GM18951 (cell line): ENCODE data around the gene TAS2R50.
"Not testable (repeated sequence)": the region's sequence is repeated elsewhere in the genome, so short reads cannot be mapped to it uniquely, and the experiment has no call there.

Experiments used
- POLR2A ChIP-seq: IDR thresholded peaks from 4 replicates; pipeline ENCODE4 v1.6.1; 2011; ENCODE audit warnings: mild to moderate bottlenecking; ENCODE audit not compliant: insufficient read length, insufficient read depth; ENCODE audit errors: extremely low read depth
- in situ Hi-C: fragments of 300-500 bp; cut with MboI; formaldehyde crosslinking; loops from one replicate; pipeline ENCODE4 v1.12.0; 2022; ENCODE audit warnings: low sequenced_read_pairs, mixed read lengths, inconsistent platforms; ENCODE audit not compliant: unreplicated experiment

TAS2R50 gene

GRCh38 chr12:10986812-10987211 lies at the start of gene TAS2R50:
TSS of gene TAS2R50 (minus strand) at chr12:10986912. CDS start at chr12:10986860, 52 bp downstream.
- no peak for TF ChIP-seq POLR2A
- in situ Hi-C loops, result no loop called here

- in situ Hi-C loops, result not testable (repeated sequence)
These were observed 47.2 kb upstream of the TAS2R50 start for GRCh38 chr12:11033959-11034358.

DNA sequence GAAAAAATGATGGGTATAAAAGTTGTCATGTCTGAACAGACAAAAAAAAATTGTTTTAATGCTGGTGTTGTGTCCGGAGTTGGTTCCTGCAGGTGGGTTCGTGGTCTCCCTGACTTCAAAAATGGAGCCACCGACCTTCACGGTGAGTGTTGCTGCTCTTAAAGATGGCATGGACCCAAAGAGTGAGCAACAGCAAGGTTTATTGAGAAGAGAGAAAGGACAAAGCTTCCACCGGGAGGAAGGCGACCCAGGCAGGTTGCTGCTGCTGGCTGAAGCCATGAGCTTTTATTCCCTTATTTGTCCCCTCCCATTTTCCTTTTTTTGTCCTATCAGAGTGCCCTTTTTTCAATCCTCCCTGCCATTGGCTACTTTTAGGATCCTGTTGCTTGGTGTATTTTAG lies 44.6 kb upstream of the TAS2R50 start, which contains the start of gene TAS2R31:
TSS of gene TAS2R31 (minus strand) at position 101 of the 400 bp plus-strand sequence. CDS start at position 29, 72 bp downstream.
- no peak for TF ChIP-seq POLR2A
- in situ Hi-C loops, result no loop called here

- in situ Hi-C loops, result no loop called here
- TF ChIP-seq POLR2A, result no peak
These were observed 39.4 kb upstream of the TAS2R50 start for GRCh38 chr12:11026118-11026517.

GRCh38 chr12:11023387-11023786 lies 36.7 kb upstream of the TAS2R50 start:
- no peak for TF ChIP-seq POLR2A
- in situ Hi-C loops, result no loop called here

DNA sequence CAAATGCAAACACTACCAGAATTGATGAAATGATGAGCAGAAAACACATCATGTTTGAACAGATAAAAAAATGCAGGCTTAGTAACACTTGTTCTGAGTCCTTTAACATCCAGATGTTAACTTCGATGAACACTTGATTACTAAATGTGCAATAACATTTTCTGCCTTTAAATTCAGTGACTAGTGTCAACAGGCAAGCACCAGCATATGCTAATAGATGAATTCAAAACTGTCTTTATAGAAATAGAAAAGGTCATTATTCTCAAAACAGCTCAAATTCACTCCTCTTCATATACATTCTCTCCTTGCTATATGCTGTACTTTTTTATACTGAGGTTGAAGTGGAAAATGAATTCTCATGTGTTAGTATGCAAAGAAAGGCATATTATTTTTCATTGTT lies 35.8 kb upstream of the TAS2R50 start, which contains the start of gene TAS2R19:
TSS of gene TAS2R19 (minus strand) at position 101 of the 400 bp plus-strand sequence. CDS start at position 52, 49 bp downstream.
- in situ Hi-C loops, result no loop called here
- no peak for TF ChIP-seq POLR2A

GRCh38 chr12:11016937-11017336 lies 30.2 kb upstream of the TAS2R50 start:
- in situ Hi-C loops, result loop anchor here (5.0 kb wide), 1 partner anchor 55 kb away; no protein-coding TSS in a partner anchor
- no peak for TF ChIP-seq POLR2A

- no peak for TF ChIP-seq POLR2A
- in situ Hi-C loops, result loop anchor here (5.0 kb wide), 1 partner anchor 56 kb away; no protein-coding TSS in a partner anchor
These were observed 29.2 kb upstream of the TAS2R50 start for GRCh38 chr12:11015775-11016430.

DNA sequence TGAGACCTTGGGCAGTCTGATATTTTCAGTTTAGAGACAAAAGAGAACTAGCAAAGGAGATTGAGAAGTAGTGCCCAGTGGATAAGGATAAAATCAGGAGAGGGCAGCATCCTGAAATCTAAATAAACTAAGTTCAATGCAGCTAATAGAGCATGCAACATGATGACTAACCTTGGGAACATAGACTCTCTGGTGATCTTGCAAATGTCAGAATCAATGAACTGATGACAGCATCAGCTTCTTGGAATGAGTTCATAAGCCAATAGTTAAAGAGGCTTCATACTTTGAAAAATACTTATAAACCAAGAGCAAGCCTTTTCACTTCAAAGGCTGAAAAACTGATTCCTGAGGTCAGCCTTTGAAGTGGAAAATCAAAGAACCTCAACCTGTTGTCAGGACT lies 27.5 kb upstream of the TAS2R50 start:
- in situ Hi-C loops, result no loop called here
- TF ChIP-seq POLR2A, result no peak

DNA sequence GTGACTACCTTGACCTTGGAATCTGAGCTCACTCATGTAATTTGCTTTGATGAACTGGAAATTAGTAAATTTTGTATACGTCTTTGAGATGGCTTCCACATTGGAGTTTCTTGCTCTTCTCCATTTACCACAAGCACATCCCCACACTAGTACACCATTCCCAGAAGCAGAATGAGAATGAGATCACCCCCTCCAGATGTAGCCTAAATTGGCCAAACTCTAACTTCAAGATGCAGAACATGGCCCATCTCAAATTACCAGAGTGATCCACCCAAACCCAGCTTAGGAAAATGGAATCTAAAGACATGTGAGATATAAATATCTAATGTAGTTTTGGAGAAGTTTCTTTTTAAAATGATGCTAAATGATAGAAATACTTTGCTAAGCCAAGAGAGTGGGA lies 20.9 kb upstream of the TAS2R50 start:
- TF ChIP-seq POLR2A, result no peak
- in situ Hi-C loops, result no loop called here

GRCh38 chr12:10998204-10998603 lies 11.5 kb upstream of the TAS2R50 start, which contains the start of gene TAS2R20:
TSS of gene TAS2R20 (minus strand) at chr12:10998304. CDS start at chr12:10997875, 429 bp downstream.
- TF ChIP-seq POLR2A, result no peak

DNA sequence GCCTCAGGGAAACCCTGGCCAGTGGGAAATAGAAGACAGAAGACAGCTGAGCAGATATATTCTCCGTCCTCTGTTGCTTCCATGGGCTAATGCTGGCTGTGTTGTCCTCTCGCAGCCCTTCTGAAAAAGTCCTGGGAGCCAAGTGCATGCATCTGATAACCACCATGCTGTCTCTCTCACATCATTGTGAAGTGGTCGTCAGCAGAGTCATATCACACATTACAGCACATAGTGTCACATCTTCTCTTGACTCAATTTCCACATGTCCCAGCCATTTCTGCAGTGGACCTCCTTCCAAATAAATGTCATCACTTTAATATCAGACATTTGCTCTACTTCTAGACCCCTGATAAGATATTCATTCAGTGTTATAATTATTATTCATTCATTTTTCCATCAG lies 7.6 kb upstream of the TAS2R50 start:
- TF ChIP-seq POLR2A, result no peak
- in situ Hi-C loops, result no loop called here

More at GRCh38 chr12:10998204-10998603, 11.5 kb upstream of the TAS2R50 start, which contains the start of gene TAS2R20:
- in situ Hi-C loops, result no loop called here

DNA sequence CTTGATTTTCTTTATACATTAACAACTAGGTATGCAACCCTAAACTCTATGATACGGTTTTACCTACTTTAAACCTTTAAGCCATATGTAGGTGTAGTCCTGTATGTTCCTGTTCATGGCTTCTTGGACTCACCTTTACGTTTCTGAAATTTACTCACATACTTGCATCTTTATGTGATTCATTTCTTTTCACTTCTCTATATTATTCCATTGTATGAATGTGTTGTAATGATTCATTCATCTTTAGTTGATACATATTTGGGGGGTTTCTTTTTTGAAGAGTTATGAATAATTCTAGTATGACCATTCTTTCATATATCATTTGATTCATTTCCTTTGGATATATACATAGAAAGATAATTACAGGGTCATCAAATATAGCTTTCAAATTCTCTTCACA lies 2.4 kb upstream of the TAS2R50 start:
- TF ChIP-seq POLR2A, result no peak
- in situ Hi-C loops, result no loop called here

GRCh38 chr12:10982244-10982643 lies 4.5 kb downstream of the TAS2R50 start:
- TF ChIP-seq POLR2A, result no peak
- in situ Hi-C loops, result no loop called here
